Stomach smooth muscle (tissue), 2 donors: ENCODE results near the gene TRAPPC3.

Experiments
- H3K27ac ChIP-seq: one replicate; pipeline ENCODE4 v1.7.0; 2013; ENCODE audit warnings: mild to moderate bottlenecking, low read length, inconsistent platforms
- H3K27me3 ChIP-seq, 2 donors: one replicate each; pipeline ENCODE4 v1.7.0; 2013; ENCODE audit warnings: low read length in 2 of 2; ENCODE audit not compliant: insufficient read depth in 2 of 2, control insufficient read depth in 1 of 2
- H3K36me3 ChIP-seq, 2 donors: one replicate each; pipeline ENCODE4 v1.7.0; 2013; ENCODE audit warnings: low read length in 2 of 2; ENCODE audit not compliant: control insufficient read depth in 2 of 2, insufficient read depth in 2 of 2
- H3K4me1 ChIP-seq: one replicate; pipeline ENCODE4 v1.7.0; 2013; ENCODE audit warnings: low read length; ENCODE audit not compliant: control insufficient read depth, insufficient read depth
- H3K4me3 ChIP-seq, 2 donors: one replicate each; pipeline ENCODE4 v1.7.0; 2013; ENCODE audit warnings: low read length in 2 of 2
- H3K9ac ChIP-seq, 2 donors: one replicate each; pipeline ENCODE4 v1.7.0; 2013; ENCODE audit warnings: low read length in 2 of 2, mild to moderate bottlenecking in 1 of 2
- H3K9me3 ChIP-seq, 2 donors: one replicate each; pipeline ENCODE4 v1.7.0; 2013; ENCODE audit warnings: low read length in 2 of 2; ENCODE audit not compliant: control insufficient read depth in 2 of 2
- donor health status: healthy.
- donor health status: Pancreatic carcinoma.

The TRAPPC3 gene

DNA sequence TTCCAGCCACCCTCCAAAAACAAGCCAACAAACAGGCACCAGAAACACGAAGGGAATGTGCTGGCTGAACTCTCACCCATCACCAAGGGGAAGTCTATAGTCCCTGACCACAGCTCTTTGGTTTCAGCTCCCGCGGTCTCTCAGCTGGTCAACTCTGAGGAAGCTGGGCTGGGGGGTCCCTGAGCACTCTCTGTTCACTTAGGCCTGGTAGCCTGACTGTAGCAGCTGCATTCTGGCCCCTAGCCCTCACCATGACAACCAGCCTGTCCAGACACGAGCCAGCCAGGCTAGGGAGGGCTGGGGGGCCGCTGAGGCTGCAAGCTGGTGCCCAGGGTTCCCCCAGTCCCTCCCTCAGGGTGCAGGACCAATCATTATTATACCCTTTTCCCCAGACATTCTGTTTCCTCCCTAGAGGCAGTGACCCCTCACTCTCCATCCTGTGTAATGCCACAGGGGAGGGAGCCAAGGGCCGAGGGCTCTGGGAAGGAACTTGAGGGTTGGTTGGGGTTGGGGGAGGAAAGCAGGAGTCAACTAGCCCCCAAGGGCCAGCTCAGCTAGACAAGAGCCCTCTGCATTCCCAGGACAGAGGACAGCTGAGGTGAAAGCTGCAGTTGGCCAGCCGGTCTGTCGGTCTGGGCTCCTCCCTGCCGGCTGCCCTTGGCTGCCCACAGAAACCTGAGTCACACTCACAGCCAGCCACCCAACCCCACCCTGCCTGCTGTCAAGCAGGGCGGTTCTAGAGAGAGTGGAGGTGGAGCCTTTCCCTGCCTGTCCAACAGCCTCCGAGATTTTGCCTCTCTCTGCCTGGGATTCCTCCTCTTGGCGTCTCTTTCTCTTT lies 1.2 kb upstream of the TRAPPC3 start:
- no peaks in the 10 kb centered on the region for H3K36me3 ChIP-seq
- peaks cover 64% of the 10 kb centered on the region for H3K4me1 ChIP-seq
- H3K9ac ChIP-seq: peak overlapping the region; percentile 76 to 78
- H3K4me3 ChIP-seq: peak overlapping the region; percentile 47 to 89
- peak overlapping the region; percentile 99 for H3K27ac ChIP-seq
- no peaks in the 10 kb centered on the region for H3K9me3 ChIP-seq
- no peaks in the 10 kb centered on the region for H3K27me3 ChIP-seq

DNA sequence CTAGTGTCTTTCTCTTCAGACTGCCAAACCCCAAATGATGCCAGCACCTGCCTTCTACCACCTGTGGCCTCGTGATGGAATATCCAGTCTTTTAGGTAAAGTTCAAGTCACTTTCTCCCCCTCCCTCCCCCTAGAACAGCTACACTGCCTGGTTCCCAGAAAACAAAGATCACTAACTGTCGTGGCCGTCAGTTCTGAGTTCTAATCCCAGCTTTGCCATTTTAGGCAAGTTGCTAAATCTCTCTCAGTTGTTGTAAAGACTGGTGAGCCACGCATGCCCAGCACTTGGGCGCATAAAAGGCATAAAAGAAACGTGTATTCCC lies 648 bp upstream of the TRAPPC3 start:
- H3K36me3 ChIP-seq: no peaks in the 10 kb centered on the region
- peak overlapping the region; percentile 99 for H3K27ac ChIP-seq
- H3K4me1 ChIP-seq: peaks cover 59% of the 10 kb centered on the region
- H3K9ac ChIP-seq: peak overlapping the region; percentile 76 to 78
- no peaks in the 10 kb centered on the region for H3K9me3 ChIP-seq
- H3K4me3 ChIP-seq: peak overlapping the region; percentile 47 to 89
- H3K27me3 ChIP-seq: no peaks in the 10 kb centered on the region

DNA sequence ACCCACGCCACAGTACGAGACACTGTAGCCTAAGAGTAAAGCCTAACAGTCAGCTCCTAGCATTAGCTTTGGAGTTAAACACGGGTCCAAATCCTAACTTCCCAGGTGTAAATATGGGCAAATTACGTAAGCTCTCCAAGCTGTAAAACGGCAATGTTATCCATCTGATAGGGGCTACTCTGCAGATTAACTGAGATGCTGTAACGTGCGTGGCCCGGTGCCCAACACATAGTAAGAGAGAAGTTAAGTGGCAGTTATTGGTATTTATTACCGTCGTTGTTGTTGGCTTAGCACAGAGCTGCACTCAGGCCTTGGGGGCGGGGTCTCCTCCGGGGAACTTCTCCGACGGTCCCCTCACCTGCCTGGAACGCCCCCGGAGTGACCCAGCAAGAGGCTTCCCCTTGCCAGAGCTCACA lies 457 bp downstream of the TRAPPC3 start:
- H3K27ac ChIP-seq: peak overlapping the region; percentile 99
- peaks cover 51% of the 10 kb centered on the region for H3K4me1 ChIP-seq

DNA sequence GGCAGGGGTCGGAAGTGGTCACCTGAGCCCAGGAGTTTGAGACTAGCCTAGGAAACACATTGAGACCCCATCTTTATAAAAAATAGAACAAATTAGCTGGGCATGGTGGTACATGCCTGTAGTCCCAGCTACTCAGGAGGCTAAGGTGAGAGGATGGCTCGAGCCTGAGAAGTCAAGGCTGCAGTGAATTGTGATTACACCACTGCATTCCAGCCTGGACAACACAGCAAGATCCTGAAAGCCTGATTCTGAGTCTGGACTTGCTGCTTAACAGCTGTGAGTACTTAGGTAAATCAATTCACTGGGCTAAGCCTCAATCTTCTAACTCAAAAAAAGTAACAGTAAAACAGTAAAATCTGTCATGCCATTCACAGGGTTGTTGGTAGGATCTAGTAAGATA lies 4.9 kb downstream of the TRAPPC3 start:
- H3K4me1 ChIP-seq: peaks cover 28% of the 10 kb centered on the region

More for the DNA sequence above, 457 bp downstream of the TRAPPC3 start:
- Histone ChIP-seq H3K4me3 (peak overlapping the region; percentile 82 to 89), H3K9me3 (no peaks in the 10 kb centered on the region), H3K27me3 (no peaks in the 10 kb centered on the region), H3K9ac (peak overlapping the region; percentile 78 to 88), H3K36me3 (no peaks in the 10 kb centered on the region)

DNA sequence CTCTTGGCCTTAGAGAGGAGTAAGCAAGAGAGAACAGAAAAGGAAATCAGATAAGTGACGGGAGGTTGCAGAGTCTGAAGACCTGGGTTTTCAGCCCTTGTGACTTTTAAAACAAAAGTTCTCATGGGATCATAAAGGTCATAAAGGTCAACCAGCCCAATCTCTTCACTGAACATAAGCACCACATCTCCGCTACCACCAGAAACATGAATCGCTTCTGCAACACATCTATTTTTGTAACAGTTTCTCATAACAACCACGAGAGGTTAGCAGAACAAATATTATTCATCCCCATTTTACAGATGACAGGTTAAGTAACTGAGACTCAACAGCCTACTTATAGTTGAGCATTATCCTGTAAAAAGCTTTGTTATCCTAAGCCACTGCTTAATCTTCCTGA lies 5.9 kb downstream of the TRAPPC3 start:
- no peak overlapping the region for H3K4me3 ChIP-seq
- H3K36me3 ChIP-seq: peaks cover 3 to 6% of the 10 kb centered on the region in 2 donors
- H3K9ac ChIP-seq: no peak overlapping the region
- H3K27ac ChIP-seq: no peak overlapping the region
- no peaks in the 10 kb centered on the region for H3K9me3 ChIP-seq
- H3K4me1 ChIP-seq: peaks cover 20% of the 10 kb centered on the region
- H3K27me3 ChIP-seq: no peaks in the 10 kb centered on the region

More for the DNA sequence above, 4.9 kb downstream of the TRAPPC3 start:
- Histone ChIP-seq H3K27me3 (no peaks in the 10 kb centered on the region), H3K27ac (no peak overlapping the region), H3K9ac (no peak overlapping the region), H3K4me3 (no peak overlapping the region), H3K9me3 (no peaks in the 10 kb centered on the region), H3K36me3 (peaks cover under 1 to 5% of the 10 kb centered on the region in 2 donors)

DNA sequence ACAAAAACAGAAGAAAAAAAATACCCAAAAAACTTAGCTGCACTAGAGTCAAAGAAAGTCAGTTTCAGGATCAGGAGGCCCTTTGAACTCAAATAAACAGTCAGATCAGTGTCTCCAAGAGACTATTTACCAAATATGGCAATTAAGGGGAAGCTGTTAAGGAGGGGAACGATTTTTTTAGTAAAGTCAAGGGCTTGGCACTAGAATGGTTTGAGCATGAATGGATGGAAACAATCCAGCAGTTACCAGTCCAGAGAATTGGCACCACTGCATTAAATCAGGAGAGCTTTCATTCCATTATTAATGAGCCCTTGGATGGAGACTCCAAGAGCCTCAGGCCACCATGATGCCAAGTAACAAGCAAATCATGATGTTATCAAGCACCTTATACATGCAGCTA lies 7.2 kb downstream of the TRAPPC3 start:
- no peak overlapping the region for H3K9ac ChIP-seq
- peaks cover 16 to 17% of the 10 kb centered on the region in 2 donors for H3K36me3 ChIP-seq
- no peaks in the 10 kb centered on the region for H3K9me3 ChIP-seq
- H3K4me3 ChIP-seq: no peak overlapping the region
- H3K27ac ChIP-seq: peak overlapping the region; percentile 24
- no peaks in the 10 kb centered on the region for H3K27me3 ChIP-seq
- H3K4me1 ChIP-seq: peaks cover 14% of the 10 kb centered on the region

DNA sequence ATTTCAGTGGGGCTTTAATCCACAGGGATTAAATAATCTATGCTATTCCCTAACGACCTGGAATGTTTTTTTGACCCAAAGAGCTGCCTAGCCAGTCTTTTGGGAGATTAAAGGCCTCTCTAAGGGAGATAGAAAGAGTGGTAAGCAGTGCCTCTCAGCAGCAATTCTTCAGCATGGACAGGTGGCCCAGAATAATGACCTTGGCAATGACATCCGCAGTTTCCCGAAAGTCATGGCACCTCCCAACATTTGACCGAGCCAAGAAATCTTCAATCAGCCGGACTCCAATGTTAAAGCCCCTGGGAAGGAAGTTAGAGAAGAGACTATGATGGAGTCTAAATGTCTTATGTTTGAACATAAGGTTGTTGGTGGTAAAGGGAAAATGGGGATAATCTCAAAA lies 9.8 kb downstream of the TRAPPC3 start:
- Histone ChIP-seq H3K4me3 (no peak overlapping the region), H3K27me3 (no peaks in the 10 kb centered on the region), H3K4me1 (peaks cover 32% of the 10 kb centered on the region), H3K9me3 (no peaks in the 10 kb centered on the region), H3K27ac (no peak overlapping the region), H3K9ac (no peak overlapping the region), H3K36me3 (peaks cover 16 to 20% of the 10 kb centered on the region in 2 donors)

DNA sequence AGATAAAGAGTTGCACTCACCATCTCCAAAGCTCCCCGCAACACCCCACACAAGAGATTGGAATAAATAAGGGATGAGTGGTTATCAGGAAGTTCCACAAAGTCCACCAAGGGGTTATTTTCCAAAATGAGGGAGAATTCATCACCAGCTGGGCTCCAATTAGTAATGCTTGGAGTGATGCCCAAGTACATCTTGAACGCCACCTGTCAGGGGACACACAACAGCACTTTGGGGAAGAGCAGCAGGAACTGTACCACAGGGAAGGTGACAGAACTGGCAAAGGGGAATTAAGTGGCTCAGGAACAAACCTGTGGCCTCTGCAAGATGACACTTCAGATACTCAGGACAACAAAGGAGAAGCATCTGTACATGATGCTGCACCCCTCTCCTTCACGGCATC lies 11.5 kb downstream of the TRAPPC3 start:
- Histone ChIP-seq H3K27me3 (no peaks in the 10 kb centered on the region), H3K4me3 (no peak overlapping the region), H3K36me3 (peaks cover 16 to 20% of the 10 kb centered on the region in 2 donors), H3K9me3 (no peaks in the 10 kb centered on the region), H3K27ac (peak overlapping the region; percentile 53), H3K9ac (peak overlapping the region in 1 of 2 donors; percentile 1), H3K4me1 (peaks cover 44% of the 10 kb centered on the region)

DNA sequence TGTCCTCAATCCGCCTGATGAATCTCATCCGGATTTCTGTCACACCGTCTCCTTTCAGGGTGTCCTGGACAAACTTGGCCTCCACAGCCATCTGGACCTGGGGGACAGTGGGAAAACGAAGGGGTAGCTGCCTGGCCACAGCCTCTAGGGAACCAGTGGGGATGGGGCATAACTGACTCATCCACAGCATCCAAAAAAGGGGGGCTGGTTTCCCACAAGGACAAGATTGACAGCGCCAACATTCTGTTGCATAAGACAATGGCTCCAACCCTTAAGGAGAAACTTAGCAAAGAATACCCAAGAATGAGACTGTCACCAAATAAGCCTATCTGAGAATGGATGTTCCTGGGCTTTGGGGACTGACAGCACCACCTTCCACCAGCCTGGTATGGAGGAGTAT lies 12.1 kb downstream of the TRAPPC3 start:
- H3K9ac ChIP-seq: peak overlapping the region in 1 of 2 donors; percentile 37
- peak overlapping the region; percentile 53 for H3K27ac ChIP-seq
- peaks cover 40% of the 10 kb centered on the region for H3K4me1 ChIP-seq
- H3K27me3 ChIP-seq: no peaks in the 10 kb centered on the region
- peaks cover 16 to 18% of the 10 kb centered on the region in 2 donors for H3K36me3 ChIP-seq
- no peaks in the 10 kb centered on the region for H3K9me3 ChIP-seq
- no peak overlapping the region for H3K4me3 ChIP-seq

DNA sequence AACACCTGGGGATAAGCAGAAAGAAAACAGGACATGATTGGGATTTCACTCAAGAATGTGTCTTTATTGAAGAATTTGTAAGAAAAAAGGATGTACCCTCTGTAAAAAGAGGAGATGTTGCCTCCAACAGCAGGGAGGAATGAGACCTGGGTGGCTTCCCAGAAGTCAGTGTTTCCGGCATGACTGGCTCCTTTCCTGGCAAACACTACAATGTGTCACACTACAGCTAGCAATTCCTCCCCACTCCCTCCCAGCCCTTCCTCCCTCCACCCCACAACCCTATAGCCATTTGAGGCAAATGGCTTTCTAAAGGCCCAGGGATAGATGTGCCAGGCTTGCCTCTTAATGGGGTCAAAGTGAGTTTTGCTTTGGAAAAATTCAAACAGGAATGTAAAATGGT lies 12.8 kb downstream of the TRAPPC3 start:
- peak overlapping the region; percentile 53 for H3K27ac ChIP-seq

DNA sequence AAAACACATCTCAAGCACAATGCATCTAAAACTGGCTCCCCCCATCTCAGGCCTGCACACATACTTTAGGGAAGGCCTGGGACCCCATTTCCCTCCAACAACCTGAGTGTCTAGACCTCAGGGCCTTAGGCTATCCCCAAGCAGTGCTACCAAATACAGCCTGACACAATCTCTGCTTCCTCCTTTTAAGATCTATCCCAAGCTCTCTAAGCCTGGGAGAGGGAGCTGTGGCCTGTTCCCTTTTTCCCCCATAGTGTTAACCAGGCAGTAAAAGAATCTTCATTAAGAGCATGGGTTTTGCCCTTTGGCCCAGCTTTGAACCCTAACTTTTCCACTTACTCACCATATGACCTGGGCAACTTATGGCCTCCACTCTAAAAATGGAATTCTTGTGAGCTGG lies 13.5 kb downstream of the TRAPPC3 start:
- Histone ChIP-seq H3K27me3 (no peaks in the 10 kb centered on the region), H3K27ac (peak overlapping the region; percentile 53), H3K9ac (peak overlapping the region; percentile 36 to 52), H3K36me3 (peaks cover 16 to 18% of the 10 kb centered on the region in 2 donors), H3K4me3 (no peak overlapping the region), H3K9me3 (no peaks in the 10 kb centered on the region), H3K4me1 (peaks cover 39% of the 10 kb centered on the region)

More for the DNA sequence above, 12.8 kb downstream of the TRAPPC3 start:
- Histone ChIP-seq H3K9ac (peak overlapping the region in 1 of 2 donors; percentile 52), H3K27me3 (no peaks in the 10 kb centered on the region), H3K4me3 (no peak overlapping the region), H3K36me3 (peaks cover 16 to 18% of the 10 kb centered on the region in 2 donors), H3K4me1 (peaks cover 39% of the 10 kb centered on the region), H3K9me3 (no peaks in the 10 kb centered on the region)
